Measurements from ENCODE around the gene HLA-DQA1. TPM values are rescaled to one million over a fixed set of nuclear protein-coding genes. Genes with fewer than 3 reads are reported as not detected.

HLA-DQA1 gene
- total and polyA plus RNA-seq, 9 of the 15 experiments (the other 6 are each of a cell fraction or from before 2014, with no cell fraction given), result 0.04 to 0.49 TPM; not detected in 7

- ChIA-PET POLR2A (no interaction called here), CTCF (ENCODE audit: low intra/inter-chr PET ratio) (interaction anchor here (0.5 kb wide), 1 partner anchor 163 kb away, joined by 4 read pairs; no protein-coding TSS in a partner anchor)
- intact Hi-C loops (cut with micrococcal nuclease), result no loop called here
- Histone ChIP-seq H3K36me3 (ENCODE audit: control insufficient read depth, insufficient read depth, low read length) (no peaks in the 10 kb centered on the region), H2AFZ (ENCODE audit: low read depth, low read length) (no peak overlapping the region), H4K20me1 (replicated peaks; ENCODE audit: control insufficient read depth, insufficient read depth, low read length) (no peaks in the 10 kb centered on the region), H3K4me3 (no peak overlapping the region), H3K9me3 (replicated peaks; ENCODE audit: control insufficient read depth, insufficient read depth, low read depth, low read length) (no peaks in the 10 kb centered on the region), H3K4me1 (replicated peaks in 1 of 2; ENCODE audit: control insufficient read depth in 2 of 2, insufficient read depth in 2 of 2, low read length in 2 of 2) (no peaks in the 10 kb centered on the region), H3K9ac (ENCODE audit: insufficient read depth in 1 of 2, low read depth in 2 of 2, low read length in 2 of 2) (no peak overlapping the region), H3K79me2 (ENCODE audit: control insufficient read depth, insufficient read depth, low read length) (no peaks in the 10 kb centered on the region), H3K4me2 (ENCODE audit: insufficient read depth, low read length) (no peak overlapping the region), H3K27ac (ENCODE audit: extremely low read depth, low read depth, low read length) (no peak overlapping the region), H3K9me1 (ENCODE audit: control insufficient read depth, insufficient read depth, low read length) (no peaks in the 10 kb centered on the region), H3K27me3 (ENCODE audit: control insufficient read depth in 2 of 2, insufficient read depth in 2 of 2, low read length in 2 of 2) (no peaks in the 10 kb centered on the region)
- BruUV-seq (replicated peaks), result no TSS peak
- DNase-seq (ENCODE audit: extremely low read depth in 1 of 4, low spot score in 3 of 4) (no peak), FAIRE-seq (no peak), ATAC-seq (no peak)
- in situ Hi-C loops (cut with MboI), result no loop called here
- TF ChIP-seq IRF2 (CRISPR knock-in tag; IDR thresholded peaks at IDR 0.05), result no peak
- no peak for TF ChIP-seq FOS (IDR thresholded peaks at IDR 0.05; ENCODE audit: extremely low read depth, insufficient read length)
- no peak for TF ChIP-seq SRSF1 (IDR thresholded peaks at IDR 0.05; ENCODE audit: low read depth, low read length)
- TF ChIP-seq ZNF644 (tag; IDR thresholded peaks at IDR 0.05; ENCODE audit: low read depth), result no peak
- no peak for TF ChIP-seq GABPA (tag; conservative IDR thresholded peaks at IDR 0.05; ENCODE audit: low read depth)
- no peak for TF ChIP-seq ATF3 (IDR thresholded peaks at IDR 0.05)
- no peak for TF ChIP-seq ATF3 (CRISPR knock-in tag; conservative IDR thresholded peaks at IDR 0.05)
- TF ChIP-seq KAT2B (IDR thresholded peaks at IDR 0.05; ENCODE audit: low read depth, low read length), result no peak
- TF ChIP-seq AFF1 (IDR thresholded peaks at IDR 0.05; ENCODE audit: low read depth in 1 of 2, partially characterized antibody in 2 of 2), result no peak
- TF ChIP-seq GATA2 (CRISPR knock-in tag; IDR thresholded peaks at IDR 0.05), result no peak
- no peak for TF ChIP-seq ZNF511 (CRISPR knock-in tag; IDR thresholded peaks at IDR 0.05)
- TF ChIP-seq PRMT5 (CRISPR knock-in tag; IDR thresholded peaks at IDR 0.05), result no peak
- no peak for TF ChIP-seq POLR2H (tag; IDR thresholded peaks at IDR 0.05; ENCODE audit: low read depth)
- TF ChIP-seq ZNF232 (CRISPR knock-in tag; IDR thresholded peaks at IDR 0.05), result no peak
- TF ChIP-seq ZBTB2 (IDR thresholded peaks at IDR 0.05), result no peak
- TF ChIP-seq ELF1 (tag; IDR thresholded peaks at IDR 0.05), result no peak
- TF ChIP-seq DMBX1 (CRISPR knock-in tag; IDR thresholded peaks at IDR 0.05; ENCODE audit: borderline replicate concordance), result no peak
- TF ChIP-seq PML (IDR thresholded peaks at IDR 0.05; ENCODE audit: low read length), result no peak
Measured at GRCh38 chr6:32623693-32624092, 13.5 kb upstream of the HLA-DQA1 start.
